GM18511 (cell line): ENCODE measurements around the gene CEP89.
"Not testable (repeated sequence)": the region's sequence is repeated elsewhere in the genome, so short reads cannot be mapped to it uniquely, and the experiment has no call there.

ENCODE experiments used
- ATAC-seq: cut with Tn5 transposase; IDR thresholded peaks from one replicate; pipeline ENCODE4 v1.9.1; 2021; ENCODE audit warnings: mild to moderate bottlenecking, moderate library complexity; ENCODE audit not compliant: unreplicated experiment

Gene CEP89

DNA sequence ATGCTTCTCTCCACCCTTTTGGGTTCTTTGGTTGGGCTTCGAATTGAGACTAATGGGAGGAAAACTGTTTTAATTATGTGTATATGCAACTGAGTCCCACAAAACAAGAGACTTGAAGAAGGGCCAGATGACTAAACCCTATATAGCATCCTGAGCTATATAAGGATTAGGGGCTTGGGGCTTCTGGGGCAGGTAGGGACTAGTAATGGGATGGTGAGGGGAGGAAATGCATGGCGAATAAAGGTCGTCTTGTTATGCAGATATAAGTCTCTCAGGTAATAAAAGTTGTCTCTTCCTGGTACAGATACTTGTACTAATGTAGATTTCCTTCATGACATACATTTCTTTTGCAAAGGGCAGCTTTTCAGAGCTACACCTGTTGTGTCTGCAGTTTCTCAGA is 99.4 kb downstream of the CEP89 start:
- no peak for ATAC-seq

GRCh38 chr19:32870981-32871451 is 100.7 kb downstream of the CEP89 start:
- ATAC-seq, result no peak

DNA sequence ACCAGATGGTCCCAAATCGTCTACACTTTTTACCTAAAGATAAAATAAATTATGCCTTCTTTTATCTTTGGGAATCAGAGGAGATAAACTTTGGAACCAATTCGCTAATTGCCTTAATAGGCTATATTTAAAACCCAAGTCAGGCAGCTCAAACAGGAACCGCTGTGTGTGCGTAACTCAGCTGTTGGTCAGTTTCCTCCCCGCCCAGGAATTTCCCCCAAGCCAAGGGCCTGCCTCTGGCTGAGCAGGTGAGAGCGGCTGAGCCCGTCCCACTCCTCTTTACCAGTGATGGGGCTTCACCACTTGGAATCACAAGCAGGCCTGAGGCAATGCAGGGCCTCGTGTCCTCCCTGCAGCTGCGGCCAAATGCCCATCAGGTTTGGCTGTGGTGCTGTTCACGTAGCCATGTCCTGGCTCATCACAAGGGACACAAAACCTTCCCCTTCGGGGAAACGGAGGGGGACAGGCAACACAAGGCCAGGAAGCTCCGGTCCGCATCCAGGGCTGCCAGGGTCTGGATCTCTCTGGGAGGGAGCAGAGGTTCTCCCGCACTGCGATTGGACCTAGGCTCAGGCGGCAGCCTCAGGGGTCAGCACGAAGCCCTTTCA is 101.7 kb downstream of the CEP89 start:
- ATAC-seq, result no peak

DNA sequence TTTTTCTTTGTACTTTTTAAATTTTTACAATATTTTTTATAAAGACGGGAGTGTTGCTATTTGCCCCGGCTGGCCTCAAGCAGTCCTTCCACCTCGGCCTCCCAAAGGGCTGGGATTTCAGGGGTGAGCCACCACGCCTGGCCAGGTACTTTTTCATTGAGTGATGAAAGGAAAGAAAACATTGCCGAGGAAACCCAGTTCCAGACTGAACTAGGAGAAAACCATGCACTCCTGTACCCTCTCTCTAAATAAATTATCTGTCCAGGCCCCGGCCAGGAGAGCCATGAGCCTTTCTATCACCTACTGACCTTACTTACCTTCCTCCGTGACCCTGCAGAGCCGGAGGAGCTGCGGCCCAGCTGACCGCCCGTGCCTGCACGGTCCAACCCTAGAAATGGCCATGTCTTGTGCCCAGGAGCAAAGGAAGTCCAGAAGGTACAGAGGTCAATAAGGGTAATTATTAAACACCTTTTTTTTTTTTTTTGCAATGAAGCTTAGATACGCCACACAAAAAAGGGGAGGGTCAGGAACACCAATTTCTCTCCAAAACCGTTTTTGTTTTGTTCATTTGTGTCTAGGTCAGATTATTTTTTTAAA is 102.3 kb downstream of the CEP89 start, which contains the start of gene SLC7A9:
TSS of gene SLC7A9 (minus strand) at position 399 of the 597 bp plus-strand sequence. CDS start 1,233 bp downstream, outside the sequence.
- no peak for ATAC-seq

DNA sequence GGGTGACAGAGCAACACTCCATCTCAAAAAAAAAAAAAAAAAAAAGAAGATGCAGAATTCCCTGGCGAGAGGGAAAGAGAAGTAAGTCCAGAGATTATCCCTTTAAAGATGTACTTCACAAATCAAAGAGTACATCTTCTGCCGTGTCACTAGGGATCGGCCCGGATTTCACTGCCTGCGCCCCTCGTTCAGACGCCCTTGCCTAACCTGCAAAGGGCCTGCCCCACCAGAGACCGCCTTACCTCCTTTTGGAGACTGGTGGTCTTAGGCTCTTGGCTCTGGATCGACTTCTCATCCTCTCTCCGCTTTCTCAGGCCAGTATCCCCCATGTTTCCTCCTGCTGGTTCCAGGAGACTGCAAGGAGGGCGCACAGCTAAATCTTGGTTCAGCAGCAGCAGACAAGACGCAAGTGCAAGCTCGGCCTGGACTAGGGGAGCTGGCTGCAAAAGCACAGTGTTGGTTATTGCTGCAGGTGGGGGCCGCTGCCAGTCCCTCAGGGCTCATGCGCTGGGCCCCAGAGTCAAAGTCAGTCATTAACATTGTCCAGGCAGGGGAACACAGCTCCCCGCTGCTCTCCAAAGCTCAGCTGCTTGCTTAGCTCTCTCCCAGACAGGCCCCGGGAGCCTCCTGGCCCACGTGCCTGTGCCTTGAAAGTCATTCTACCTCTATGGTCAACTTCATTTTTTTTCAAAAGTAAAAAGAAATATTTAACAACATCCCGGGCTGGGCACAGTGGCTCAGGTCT is 103.4 kb downstream of the CEP89 start:
- ATAC-seq, result no peak

DNA sequence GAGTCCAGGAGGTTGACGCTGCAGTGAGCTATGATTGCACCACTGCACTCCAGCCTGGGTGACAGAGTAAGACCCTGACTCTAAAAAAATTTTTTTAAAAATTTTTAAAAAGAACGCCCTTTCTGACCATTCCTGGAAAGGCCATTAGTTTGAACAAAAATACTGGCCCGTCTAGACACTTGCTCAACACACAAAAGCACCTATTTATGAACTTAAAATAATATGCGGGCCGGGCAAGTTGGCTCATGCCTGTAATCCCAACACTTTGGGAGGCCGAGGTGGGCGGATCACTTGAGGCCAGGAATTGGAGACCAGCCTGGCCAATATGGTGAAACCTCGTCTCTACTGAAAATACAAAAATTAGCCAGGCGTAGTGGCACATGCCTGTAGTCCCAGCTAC is 104.3 kb downstream of the CEP89 start:
- not testable (repeated sequence) for ATAC-seq

- ATAC-seq, result no peak
Observed at GRCh38 chr19:32866564-32867265, 105.0 kb downstream of the CEP89 start.

- ATAC-seq, result no peak
Observed at GRCh38 chr19:32866061-32866460, 105.7 kb downstream of the CEP89 start.

- no peak for ATAC-seq
Observed at GRCh38 chr19:32865326-32865725, 106.4 kb downstream of the CEP89 start.

DNA sequence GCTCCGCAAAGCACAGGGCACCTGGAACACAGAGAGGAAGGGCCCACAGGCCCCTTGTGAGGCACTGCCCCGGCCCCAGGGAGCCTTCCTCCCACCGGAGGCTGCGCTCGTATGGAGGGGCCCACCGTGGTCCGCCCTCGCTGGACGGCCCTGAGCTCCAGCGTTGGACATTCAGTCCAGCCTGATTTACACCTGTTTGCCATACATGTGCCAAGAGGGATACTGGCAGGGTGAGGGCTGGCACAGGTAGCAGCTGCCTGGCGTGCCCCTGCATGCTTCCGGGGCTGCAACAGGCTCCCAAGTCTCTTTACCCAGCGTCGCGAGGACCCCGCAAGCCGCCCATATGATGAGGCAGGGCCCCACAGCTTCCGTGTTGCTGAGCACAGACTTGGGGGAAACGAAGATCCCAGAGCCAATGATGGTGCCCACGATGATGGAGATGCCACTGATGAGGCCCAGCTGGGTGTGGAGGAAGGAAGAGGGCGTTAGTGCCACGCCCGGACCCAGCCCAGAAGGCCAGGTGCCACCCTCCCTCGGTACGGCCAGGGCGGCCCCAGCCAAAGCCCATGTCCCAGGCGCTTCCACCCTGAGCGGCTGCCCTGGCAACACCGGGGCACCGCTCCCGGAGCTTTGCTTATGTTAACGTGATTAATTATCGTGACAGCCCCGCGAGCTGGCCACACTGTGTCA is 107.3 kb downstream of the CEP89 start:
- ATAC-seq, result no peak

- ATAC-seq, result no peak
Observed at GRCh38 chr19:32863841-32864240, 107.9 kb downstream of the CEP89 start.

DNA sequence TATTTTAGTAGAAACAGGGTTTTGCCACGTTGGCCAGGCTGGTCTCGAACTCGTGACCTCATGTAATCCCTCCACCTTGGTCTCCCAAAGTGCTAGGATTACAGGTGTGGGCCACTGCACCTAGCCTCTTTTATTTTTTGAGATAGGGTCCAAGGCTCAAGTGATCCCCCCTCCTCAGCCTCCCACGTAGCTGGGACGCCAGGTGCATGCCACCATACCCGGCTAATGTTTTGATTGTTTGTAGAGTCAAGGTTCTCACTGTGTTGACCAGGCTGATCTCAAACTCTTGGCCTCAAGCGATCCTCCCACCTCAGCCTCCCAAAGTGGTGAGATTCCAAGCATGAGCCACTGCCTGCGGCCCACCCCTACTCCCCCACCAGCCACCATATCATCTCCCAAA is 108.5 kb downstream of the CEP89 start:
- no peak for ATAC-seq

DNA sequence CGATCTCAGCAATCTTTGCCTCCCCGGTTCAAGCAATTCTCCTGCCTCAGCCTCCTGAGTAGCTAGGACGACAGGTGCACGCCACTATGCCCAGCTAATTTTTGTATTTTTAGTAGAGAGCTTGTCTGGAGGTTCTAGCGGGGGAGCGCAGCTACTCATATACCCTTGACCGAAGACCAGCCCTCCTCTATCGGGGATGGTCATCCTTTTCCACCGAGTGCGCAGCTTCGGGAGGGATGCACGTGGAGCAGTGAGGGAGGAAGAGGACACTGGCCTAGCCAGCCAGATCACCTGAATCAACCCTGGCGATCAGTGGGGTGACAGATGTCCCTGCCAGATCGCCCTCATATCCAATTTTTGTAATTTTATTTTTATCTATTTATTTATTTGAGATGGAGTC is 109.0 kb downstream of the CEP89 start:
- no peak for ATAC-seq

DNA sequence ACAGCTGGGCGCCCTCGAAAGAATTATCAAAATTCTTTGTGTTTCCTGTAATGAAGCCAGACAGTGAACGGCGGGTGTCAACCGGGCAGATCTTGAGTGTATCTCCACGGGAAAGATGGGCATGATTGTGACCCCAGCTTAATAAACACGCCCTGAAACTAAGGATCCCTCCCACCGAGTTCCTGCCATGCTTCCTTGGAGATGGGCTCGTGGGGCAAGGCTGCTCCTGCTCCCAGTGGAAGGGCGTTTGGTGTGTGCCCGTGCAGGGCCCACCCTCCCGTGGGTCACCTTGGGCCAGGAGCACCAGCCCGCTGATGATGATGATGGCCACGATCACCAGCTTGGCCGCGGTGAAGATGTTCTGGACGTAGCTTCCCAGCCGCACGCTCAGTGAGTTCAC is 109.6 kb downstream of the CEP89 start:
- no peak for ATAC-seq

DNA sequence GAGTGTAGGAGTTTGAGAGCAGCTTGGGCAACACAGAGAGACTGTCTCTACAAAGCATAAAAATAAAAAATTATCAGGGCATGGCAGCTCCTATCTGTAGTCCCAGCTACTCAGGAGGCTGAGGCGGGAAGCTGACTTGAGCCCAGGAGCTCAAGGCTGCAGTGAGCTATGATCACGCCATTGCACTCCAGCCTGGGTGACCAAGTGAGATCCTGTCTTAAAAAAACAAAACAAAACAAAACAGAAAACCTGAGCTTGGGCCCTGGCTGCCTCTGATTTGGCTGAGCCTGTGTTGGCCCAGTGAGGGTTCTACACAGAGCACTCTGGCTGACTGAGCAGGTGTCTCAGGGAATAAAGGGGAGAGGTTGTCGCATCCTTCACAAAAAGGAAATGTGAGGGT is 110.2 kb downstream of the CEP89 start:
- ATAC-seq, result no peak

DNA sequence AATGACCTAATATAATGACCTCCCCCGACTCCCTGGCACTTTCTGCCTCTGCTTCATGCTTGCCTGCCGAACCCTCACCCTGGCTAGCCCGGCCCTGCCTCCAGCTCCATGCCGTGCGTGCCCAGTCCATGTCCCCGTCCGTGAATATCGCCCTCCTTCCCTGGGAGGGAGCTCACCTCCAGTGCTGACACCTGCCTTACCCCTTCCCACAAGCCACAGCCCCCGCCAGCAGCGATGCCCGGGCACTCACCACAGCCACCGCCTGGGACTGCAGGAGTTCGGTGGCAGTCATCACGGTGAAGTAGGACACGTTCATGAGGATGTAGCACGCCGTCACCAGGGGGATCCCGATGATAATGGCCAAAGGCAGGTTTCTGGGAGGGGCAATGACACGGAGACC is 112.2 kb downstream of the CEP89 start:
- ATAC-seq, result no peak

DNA sequence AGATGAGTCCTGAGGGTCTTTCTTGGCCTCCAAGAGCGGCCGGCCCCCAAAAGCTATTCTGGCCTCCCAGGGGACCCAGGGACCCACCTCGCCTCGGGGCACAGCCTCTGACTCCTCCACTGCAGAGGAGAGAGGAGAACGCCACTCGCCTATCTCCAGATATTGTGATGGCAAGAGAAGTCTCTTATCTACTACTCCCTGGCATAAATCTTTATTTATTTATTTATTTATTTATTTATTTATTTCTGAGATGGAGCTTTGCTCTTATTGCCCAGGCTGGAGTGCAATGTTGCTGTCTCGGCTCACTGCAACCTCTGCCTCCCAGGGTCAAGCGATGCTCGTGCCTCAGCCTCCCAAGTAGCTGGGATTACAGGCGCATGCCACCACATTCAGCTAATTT is 113.2 kb downstream of the CEP89 start:
- ATAC-seq, result no peak

- no peak for ATAC-seq
Observed at GRCh38 chr19:32858155-32858554, 113.6 kb downstream of the CEP89 start.

- no peak for ATAC-seq
Observed at GRCh38 chr19:32857584-32857983, 114.2 kb downstream of the CEP89 start.

DNA sequence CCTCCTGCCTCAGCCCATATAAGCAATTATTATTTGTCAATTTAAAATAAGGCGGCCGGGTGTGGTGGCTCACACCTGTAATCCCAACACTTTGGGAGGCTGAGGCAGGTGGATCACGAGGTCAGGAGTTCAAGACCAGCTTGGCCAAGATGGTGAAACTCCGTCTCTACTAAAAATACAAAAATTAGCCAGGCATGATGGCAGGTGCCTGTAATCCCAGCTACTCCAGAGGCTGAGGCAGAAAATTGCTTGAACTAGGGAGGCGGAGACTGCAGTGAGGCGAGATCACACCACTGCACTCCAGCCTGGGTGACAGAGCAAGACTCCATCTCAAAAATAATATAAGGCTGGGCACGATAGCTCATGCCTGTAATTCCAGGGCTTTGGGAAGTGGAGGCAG is 114.9 kb downstream of the CEP89 start:
- ATAC-seq, result not testable (repeated sequence)

DNA sequence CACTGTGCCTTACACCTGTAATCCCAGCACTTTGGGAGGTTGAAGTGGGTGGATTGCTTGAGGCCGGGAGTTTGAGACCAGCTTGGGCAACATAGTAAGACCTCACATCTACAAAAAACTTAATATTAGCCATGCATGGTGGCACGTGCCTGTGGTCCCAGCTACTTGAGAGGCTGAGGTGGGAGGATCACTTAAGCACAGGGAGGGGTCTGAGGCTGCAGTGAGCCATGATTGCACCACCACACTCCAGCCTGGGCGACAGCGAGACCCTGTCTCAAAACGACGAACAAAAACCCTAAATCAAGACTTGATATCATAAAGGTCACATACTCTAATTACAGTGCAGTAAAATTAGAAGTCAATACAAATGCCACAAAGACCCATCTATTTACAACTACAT is 119.5 kb downstream of the CEP89 start:
- no peak for ATAC-seq
